Measurements from ENCODE around the gene GALNT18.

GALNT18 gene

GRCh38 chr11:11241284-11241683, 380.5 kb downstream of the GALNT18 start:
- no peak overlapping the region for H3K27ac Mint-ChIP-seq
- no peaks in the 10 kb centered on the region for H3K27me3 Mint-ChIP-seq (ENCODE audit: low read depth)
- no peak for DNase-seq (ENCODE audit: low spot score)
- no peaks in the 10 kb centered on the region for H3K9me3 Mint-ChIP-seq
- H3K4me1 Mint-ChIP-seq (ENCODE audit: low read depth): no peaks in the 10 kb centered on the region
- peaks cover under 1% of the 10 kb centered on the region for H3K36me3 Mint-ChIP-seq (ENCODE audit: low read depth)
- no peak overlapping the region for H3K4me3 Mint-ChIP-seq

- no peaks in the 10 kb centered on the region for H3K27me3 Mint-ChIP-seq (ENCODE audit: low read depth)
- no peak overlapping the region for H3K4me3 Mint-ChIP-seq
These were observed 381.8 kb downstream of the GALNT18 start for GRCh38 chr11:11239959-11240358.

GRCh38 chr11:11237070-11237832, 384.6 kb downstream of the GALNT18 start:
- H3K36me3 Mint-ChIP-seq (ENCODE audit: low read depth): no peaks in the 10 kb centered on the region
- H3K4me3 Mint-ChIP-seq: no peak overlapping the region
- H3K27me3 Mint-ChIP-seq (ENCODE audit: low read depth): no peaks in the 10 kb centered on the region
- H3K9me3 Mint-ChIP-seq: no peaks in the 10 kb centered on the region
- no peak overlapping the region for H3K27ac Mint-ChIP-seq
- DNase-seq (ENCODE audit: low spot score): no peak
- H3K4me1 Mint-ChIP-seq (ENCODE audit: low read depth): no peaks in the 10 kb centered on the region

More at GRCh38 chr11:11239959-11240358, 381.8 kb downstream of the GALNT18 start:
- H3K9me3 Mint-ChIP-seq: no peaks in the 10 kb centered on the region
- no peak for DNase-seq (ENCODE audit: low spot score)
- no peaks in the 10 kb centered on the region for H3K4me1 Mint-ChIP-seq (ENCODE audit: low read depth)
- no peaks in the 10 kb centered on the region for H3K36me3 Mint-ChIP-seq (ENCODE audit: low read depth)
- H3K27ac Mint-ChIP-seq: no peak overlapping the region

- DNase-seq (ENCODE audit: low spot score): no peak
- Mint-ChIP-seq H3K27ac (no peak overlapping the region), H3K4me3 (no peak overlapping the region), H3K4me1 (ENCODE audit: low read depth) (no peaks in the 10 kb centered on the region), H3K36me3 (ENCODE audit: low read depth) (no peaks in the 10 kb centered on the region), H3K9me3 (no peaks in the 10 kb centered on the region), H3K27me3 (ENCODE audit: low read depth) (no peaks in the 10 kb centered on the region)
These were observed 385.2 kb downstream of the GALNT18 start for GRCh38 chr11:11236498-11237059.

GRCh38 chr11:11231763-11232162, 390.0 kb downstream of the GALNT18 start:
- H3K9me3 Mint-ChIP-seq: no peaks in the 10 kb centered on the region
- H3K27me3 Mint-ChIP-seq (ENCODE audit: low read depth): no peaks in the 10 kb centered on the region
- H3K4me1 Mint-ChIP-seq (ENCODE audit: low read depth): no peaks in the 10 kb centered on the region
- H3K4me3 Mint-ChIP-seq: no peak overlapping the region
- no peak overlapping the region for H3K27ac Mint-ChIP-seq
- H3K36me3 Mint-ChIP-seq (ENCODE audit: low read depth): no peaks in the 10 kb centered on the region
- DNase-seq (ENCODE audit: low spot score): no peak

GRCh38 chr11:11230802-11231562, 390.8 kb downstream of the GALNT18 start:
- Mint-ChIP-seq H3K27ac (no peak overlapping the region), H3K9me3 (no peaks in the 10 kb centered on the region), H3K27me3 (ENCODE audit: low read depth) (no peaks in the 10 kb centered on the region), H3K4me3 (no peak overlapping the region), H3K36me3 (ENCODE audit: low read depth) (no peaks in the 10 kb centered on the region), H3K4me1 (ENCODE audit: low read depth) (no peaks in the 10 kb centered on the region)
- no peak for DNase-seq (ENCODE audit: low spot score)

- no peaks in the 10 kb centered on the region for H3K27me3 Mint-ChIP-seq (ENCODE audit: low read depth)
- H3K36me3 Mint-ChIP-seq (ENCODE audit: low read depth): no peaks in the 10 kb centered on the region
- H3K27ac Mint-ChIP-seq: no peak overlapping the region
- H3K4me3 Mint-ChIP-seq: no peak overlapping the region
- DNase-seq (ENCODE audit: low spot score): no peak
- H3K9me3 Mint-ChIP-seq: no peaks in the 10 kb centered on the region
- H3K4me1 Mint-ChIP-seq (ENCODE audit: low read depth): no peaks in the 10 kb centered on the region
These were observed 391.7 kb downstream of the GALNT18 start for GRCh38 chr11:11230087-11230486.

- DNase-seq (ENCODE audit: low spot score): no peak
- H3K9me3 Mint-ChIP-seq: no peaks in the 10 kb centered on the region
- H3K4me1 Mint-ChIP-seq (ENCODE audit: low read depth): no peaks in the 10 kb centered on the region
- no peak overlapping the region for H3K4me3 Mint-ChIP-seq
- H3K36me3 Mint-ChIP-seq (ENCODE audit: low read depth): no peaks in the 10 kb centered on the region
- no peak overlapping the region for H3K27ac Mint-ChIP-seq
- H3K27me3 Mint-ChIP-seq (ENCODE audit: low read depth): no peaks in the 10 kb centered on the region
These were observed 392.2 kb downstream of the GALNT18 start for GRCh38 chr11:11229647-11230046.

- no peaks in the 10 kb centered on the region for H3K36me3 Mint-ChIP-seq (ENCODE audit: low read depth)
- no peaks in the 10 kb centered on the region for H3K9me3 Mint-ChIP-seq
- no peak overlapping the region for H3K4me3 Mint-ChIP-seq
- H3K27me3 Mint-ChIP-seq (ENCODE audit: low read depth): no peaks in the 10 kb centered on the region
- no peak overlapping the region for H3K27ac Mint-ChIP-seq
- no peaks in the 10 kb centered on the region for H3K4me1 Mint-ChIP-seq (ENCODE audit: low read depth)
- no peak for DNase-seq (ENCODE audit: low spot score)
These were observed 394.3 kb downstream of the GALNT18 start for GRCh38 chr11:11227296-11228085.
